Central memory CD8-positive, alpha-beta T cell (primary cell): ENCODE measurements around the gene PARD3.

ENCODE experiments used
- ATAC-seq: fragments of 150-1000 bp; cut with Tn5 transposase; replicated peaks from 2 replicates; pipeline ENCODE4 v1.10.0; 2022; ENCODE audit warnings: mild to moderate bottlenecking, moderate FRiP score, moderate number of reproducible peaks; ENCODE audit not compliant: poor library complexity, severe bottlenecking; ENCODE audit errors: extremely low read depth
- DNase-seq, 2 donors: peaks; one replicate each; pipeline ENCODE4 v3.0.0; 2021; ENCODE audit warnings: low spot score in 2 of 2
- H3K27ac Mint-ChIP-seq: one replicate; pipeline ENCODE4 v1.8.0; 2022; ENCODE audit warnings: low read depth, mild to moderate bottlenecking, moderate library complexity, mixed read lengths
- H3K27me3 Mint-ChIP-seq: one replicate; pipeline ENCODE4 v1.8.0; 2022; ENCODE audit warnings: mixed read lengths
- H3K36me3 Mint-ChIP-seq: one replicate; pipeline ENCODE4 v1.8.0; 2022; ENCODE audit warnings: mild to moderate bottlenecking, moderate library complexity, mixed read lengths; ENCODE audit not compliant: insufficient read depth
- H3K4me1 Mint-ChIP-seq: one replicate; pipeline ENCODE4 v1.8.0; 2022; ENCODE audit warnings: mixed read lengths
- H3K4me3 Mint-ChIP-seq: one replicate; pipeline ENCODE4 v1.8.0; 2022; ENCODE audit warnings: mild to moderate bottlenecking, moderate library complexity, mixed read lengths
- H3K9me3 Mint-ChIP-seq: one replicate; pipeline ENCODE4 v1.8.0; 2022; ENCODE audit warnings: mixed read lengths

Gene PARD3

GRCh38 chr10:34191406-34191805, 623.7 kb downstream of the PARD3 start:
- DNase-seq = no peak
- H3K4me3 Mint-ChIP-seq = no peak overlapping the region
- no peaks in the 10 kb centered on the region for H3K9me3 Mint-ChIP-seq
- H3K27ac Mint-ChIP-seq = no peak overlapping the region
- no peaks in the 10 kb centered on the region for H3K36me3 Mint-ChIP-seq
- H3K4me1 Mint-ChIP-seq = no peaks in the 10 kb centered on the region
- ATAC-seq = no peak
- peaks cover 7% of the 10 kb centered on the region for H3K27me3 Mint-ChIP-seq

GRCh38 chr10:34190580-34190979, 624.5 kb downstream of the PARD3 start:
- no peak for ATAC-seq
- DNase-seq = no peak
- Mint-ChIP-seq H3K9me3 (no peaks in the 10 kb centered on the region), H3K4me3 (no peak overlapping the region), H3K27ac (no peak overlapping the region), H3K36me3 (no peaks in the 10 kb centered on the region), H3K27me3 (peaks cover 16% of the 10 kb centered on the region), H3K4me1 (no peaks in the 10 kb centered on the region)

DNA sequence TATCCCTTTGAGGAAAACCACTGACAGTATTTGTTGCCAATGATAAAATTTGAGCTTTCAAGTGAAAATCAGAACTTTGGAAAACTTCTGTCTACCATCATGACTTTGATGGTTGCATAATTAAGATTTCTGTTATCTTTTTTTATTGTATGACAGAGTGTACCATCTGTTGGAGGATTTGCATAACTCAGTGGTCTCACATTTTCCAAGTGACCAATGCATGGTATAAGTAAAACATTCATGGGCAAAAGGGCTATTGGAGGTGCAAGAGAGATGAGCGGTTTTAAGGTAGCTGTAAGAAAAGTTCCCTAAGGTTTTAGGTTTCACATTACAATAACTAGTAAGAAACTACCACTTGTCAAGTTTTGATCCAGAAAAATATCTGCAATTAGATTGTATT, 625.3 kb downstream of the PARD3 start:
- DNase-seq (no peak), ATAC-seq (no peak)
- Mint-ChIP-seq H3K4me1 (no peaks in the 10 kb centered on the region), H3K27me3 (peaks cover 23% of the 10 kb centered on the region), H3K9me3 (no peaks in the 10 kb centered on the region), H3K27ac (no peak overlapping the region), H3K4me3 (no peak overlapping the region), H3K36me3 (no peaks in the 10 kb centered on the region)

GRCh38 chr10:34188221-34188620, 626.9 kb downstream of the PARD3 start:
- H3K36me3 Mint-ChIP-seq = no peaks in the 10 kb centered on the region
- no peaks in the 10 kb centered on the region for H3K9me3 Mint-ChIP-seq
- no peak overlapping the region for H3K27ac Mint-ChIP-seq
- ATAC-seq (no peak), DNase-seq (no peak)
- H3K27me3 Mint-ChIP-seq = peaks cover 27% of the 10 kb centered on the region
- no peaks in the 10 kb centered on the region for H3K4me1 Mint-ChIP-seq
- no peak overlapping the region for H3K4me3 Mint-ChIP-seq

- ATAC-seq (no peak), DNase-seq (no peak)
- no peak overlapping the region for H3K27ac Mint-ChIP-seq
- no peaks in the 10 kb centered on the region for H3K9me3 Mint-ChIP-seq
- H3K36me3 Mint-ChIP-seq = no peaks in the 10 kb centered on the region
- no peaks in the 10 kb centered on the region for H3K4me1 Mint-ChIP-seq
- peaks cover 27% of the 10 kb centered on the region for H3K27me3 Mint-ChIP-seq
- H3K4me3 Mint-ChIP-seq = no peak overlapping the region
These were observed 627.9 kb downstream of the PARD3 start for GRCh38 chr10:34187201-34187600.

DNA sequence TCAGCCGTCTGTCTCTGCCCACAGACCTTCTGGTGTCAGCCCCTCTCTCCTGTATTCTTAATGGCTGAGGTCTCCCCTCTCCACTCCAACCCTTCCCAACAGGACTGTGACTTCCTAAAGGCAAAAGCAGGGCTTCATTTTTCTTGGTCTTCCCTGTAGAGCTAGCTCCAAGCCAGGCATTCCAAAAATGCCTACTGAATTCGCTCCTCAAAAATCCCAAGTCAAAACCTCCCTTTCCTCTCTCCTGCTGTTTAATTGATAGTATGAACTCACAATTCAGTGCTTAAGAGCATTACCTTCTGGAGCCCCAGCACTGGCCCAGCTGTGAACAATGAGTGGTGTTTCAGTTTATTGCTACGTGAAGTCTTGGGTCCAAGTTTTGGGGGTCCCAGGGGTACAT, 628.4 kb downstream of the PARD3 start:
- Mint-ChIP-seq H3K27ac (no peak overlapping the region), H3K4me3 (no peak overlapping the region), H3K27me3 (peaks cover 27% of the 10 kb centered on the region), H3K36me3 (no peaks in the 10 kb centered on the region), H3K9me3 (no peaks in the 10 kb centered on the region), H3K4me1 (no peaks in the 10 kb centered on the region)
- DNase-seq = no peak
- ATAC-seq = no peak

GRCh38 chr10:34185998-34186397, 629.1 kb downstream of the PARD3 start:
- Mint-ChIP-seq H3K27me3 (peaks cover 27% of the 10 kb centered on the region), H3K4me1 (no peaks in the 10 kb centered on the region), H3K4me3 (no peak overlapping the region), H3K27ac (no peak overlapping the region), H3K9me3 (no peaks in the 10 kb centered on the region), H3K36me3 (no peaks in the 10 kb centered on the region)
- DNase-seq (no peak), ATAC-seq (no peak)

DNA sequence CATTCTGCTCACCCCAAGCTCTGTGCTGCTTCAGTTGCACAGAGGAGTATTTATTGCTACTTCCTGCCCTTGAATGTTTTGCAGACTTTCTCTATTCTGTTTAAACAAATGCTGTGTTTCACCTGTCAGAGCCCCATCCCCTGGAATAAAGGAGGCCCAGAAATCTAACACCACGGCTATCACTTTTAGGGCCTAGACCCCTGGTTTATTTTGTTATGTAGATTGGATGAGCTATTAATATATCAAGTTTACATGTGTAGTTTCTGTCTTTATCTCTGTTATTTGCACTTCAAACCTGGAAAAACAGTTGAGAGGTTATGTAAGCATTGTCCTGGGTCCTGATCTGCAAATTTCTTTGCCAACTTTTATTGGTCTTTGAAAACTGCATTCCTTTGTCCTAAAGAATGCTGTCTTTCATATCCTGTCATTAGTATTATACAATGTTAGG, 630.1 kb downstream of the PARD3 start:
- no peak overlapping the region for H3K4me3 Mint-ChIP-seq
- DNase-seq (no peak), ATAC-seq (no peak)
- H3K9me3 Mint-ChIP-seq = no peaks in the 10 kb centered on the region
- H3K27ac Mint-ChIP-seq = no peak overlapping the region
- peaks cover 27% of the 10 kb centered on the region for H3K27me3 Mint-ChIP-seq
- H3K4me1 Mint-ChIP-seq = no peaks in the 10 kb centered on the region
- H3K36me3 Mint-ChIP-seq = no peaks in the 10 kb centered on the region

DNA sequence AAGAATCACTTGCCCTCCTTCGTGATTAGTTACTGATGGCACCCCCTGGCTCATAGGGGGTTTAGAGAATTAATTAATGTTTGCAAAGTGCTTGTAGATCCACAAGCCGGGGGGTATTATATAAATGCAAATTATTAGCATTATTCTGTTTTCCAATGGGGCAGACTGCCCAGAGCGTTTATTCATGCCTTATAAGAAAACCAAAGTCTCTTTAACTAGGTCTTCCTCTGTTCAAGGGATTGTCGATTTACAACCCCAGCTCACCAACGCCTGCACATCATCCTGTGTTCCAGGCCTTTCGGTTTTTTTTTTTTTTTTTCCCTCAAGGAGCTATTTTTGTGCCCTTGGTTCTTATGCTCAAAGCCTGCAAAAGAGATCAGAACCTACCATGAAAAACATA, 630.7 kb downstream of the PARD3 start:
- ATAC-seq (no peak), DNase-seq (no peak)
- no peaks in the 10 kb centered on the region for H3K36me3 Mint-ChIP-seq
- H3K4me3 Mint-ChIP-seq = no peak overlapping the region
- H3K27ac Mint-ChIP-seq = no peak overlapping the region
- peaks cover 27% of the 10 kb centered on the region for H3K27me3 Mint-ChIP-seq
- no peaks in the 10 kb centered on the region for H3K9me3 Mint-ChIP-seq
- no peaks in the 10 kb centered on the region for H3K4me1 Mint-ChIP-seq

DNA sequence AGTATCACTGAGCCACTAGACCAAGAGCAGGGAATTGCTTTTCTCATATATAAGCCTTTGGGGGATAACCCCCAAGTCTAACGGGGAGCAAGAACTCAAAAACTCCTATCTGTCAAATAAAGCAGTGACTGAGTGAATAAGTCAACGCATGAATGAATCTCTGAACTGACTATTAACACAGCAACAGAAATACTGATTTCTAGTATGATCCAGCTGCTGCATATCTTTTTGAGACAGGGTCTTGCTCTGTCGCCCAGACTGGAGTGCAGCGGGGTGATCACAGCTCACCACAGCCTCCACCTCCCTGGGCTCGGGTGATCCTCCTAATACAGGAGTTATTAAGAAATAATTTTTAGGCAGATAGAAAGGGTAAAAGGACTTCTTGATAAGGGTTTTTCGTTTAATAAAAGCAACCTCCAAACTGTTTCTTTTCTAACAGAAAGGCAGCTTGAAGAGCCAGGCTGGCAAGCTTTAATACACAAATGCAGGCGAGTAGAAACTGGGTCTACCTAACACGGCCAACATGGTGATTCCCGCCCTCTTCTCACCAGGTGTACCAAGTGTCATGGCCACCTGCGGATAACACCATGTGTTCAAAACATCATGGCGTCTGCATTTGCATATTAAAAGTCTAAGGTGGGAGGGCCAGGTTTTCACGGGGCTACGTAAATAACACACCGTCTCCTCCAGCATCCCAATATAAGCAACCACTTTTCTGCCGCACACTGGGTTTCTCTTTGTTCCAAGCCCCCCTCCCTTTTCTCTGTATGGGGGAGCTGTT, 631.9 kb downstream of the PARD3 start:
- no peak for DNase-seq
- no peaks in the 10 kb centered on the region for H3K36me3 Mint-ChIP-seq
- H3K27me3 Mint-ChIP-seq = peaks cover 27% of the 10 kb centered on the region
- H3K27ac Mint-ChIP-seq = no peak overlapping the region
- no peak for ATAC-seq
- peaks cover 4% of the 10 kb centered on the region for H3K9me3 Mint-ChIP-seq
- no peak overlapping the region for H3K4me3 Mint-ChIP-seq
- no peaks in the 10 kb centered on the region for H3K4me1 Mint-ChIP-seq

DNA sequence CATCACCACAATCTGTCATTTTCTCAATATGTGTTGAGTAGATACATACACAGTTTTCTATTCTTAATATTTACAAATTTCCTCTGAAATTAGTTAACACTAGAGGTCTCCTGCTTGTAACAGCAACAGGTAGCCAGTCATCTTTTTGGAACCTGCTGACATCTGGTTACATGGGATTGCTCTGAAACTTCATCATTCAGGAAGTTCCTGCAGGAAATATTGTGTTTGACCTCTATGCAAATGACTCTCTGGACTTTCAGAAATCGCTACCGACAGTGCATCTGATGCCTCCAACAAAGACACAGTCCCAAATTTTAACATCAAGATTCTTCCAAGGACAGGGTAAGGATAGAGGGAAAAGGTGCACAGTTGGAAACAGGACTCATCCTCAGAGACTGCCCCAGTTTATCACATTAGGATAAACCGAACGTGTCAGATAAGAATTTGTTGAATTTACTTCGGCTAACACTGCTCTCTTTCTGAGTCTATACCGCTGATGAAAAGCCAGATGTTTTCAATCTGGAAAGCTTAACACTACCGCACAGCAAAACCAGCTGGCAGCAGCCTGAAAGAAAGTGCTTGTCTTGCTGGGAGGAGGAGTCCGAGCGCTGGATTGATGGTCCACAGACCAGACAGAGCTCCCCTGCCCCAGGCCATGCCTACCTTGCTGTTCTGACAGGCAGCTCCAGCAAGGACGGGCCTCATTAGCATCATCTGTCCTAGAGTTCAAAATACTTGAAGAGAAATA, 633.4 kb downstream of the PARD3 start:
- ATAC-seq (no peak), DNase-seq (no peak)
- Mint-ChIP-seq H3K4me3 (no peak overlapping the region), H3K27me3 (peaks cover 32% of the 10 kb centered on the region), H3K27ac (no peak overlapping the region), H3K9me3 (peaks cover 4% of the 10 kb centered on the region), H3K4me1 (no peaks in the 10 kb centered on the region), H3K36me3 (no peaks in the 10 kb centered on the region)

GRCh38 chr10:34180749-34181148, 634.3 kb downstream of the PARD3 start:
- H3K27ac Mint-ChIP-seq = no peak overlapping the region
- H3K36me3 Mint-ChIP-seq = no peaks in the 10 kb centered on the region
- ATAC-seq (no peak), DNase-seq (no peak)
- peaks cover 22% of the 10 kb centered on the region for H3K27me3 Mint-ChIP-seq
- H3K4me1 Mint-ChIP-seq = no peaks in the 10 kb centered on the region
- H3K9me3 Mint-ChIP-seq = peaks cover 4% of the 10 kb centered on the region
- no peak overlapping the region for H3K4me3 Mint-ChIP-seq

DNA sequence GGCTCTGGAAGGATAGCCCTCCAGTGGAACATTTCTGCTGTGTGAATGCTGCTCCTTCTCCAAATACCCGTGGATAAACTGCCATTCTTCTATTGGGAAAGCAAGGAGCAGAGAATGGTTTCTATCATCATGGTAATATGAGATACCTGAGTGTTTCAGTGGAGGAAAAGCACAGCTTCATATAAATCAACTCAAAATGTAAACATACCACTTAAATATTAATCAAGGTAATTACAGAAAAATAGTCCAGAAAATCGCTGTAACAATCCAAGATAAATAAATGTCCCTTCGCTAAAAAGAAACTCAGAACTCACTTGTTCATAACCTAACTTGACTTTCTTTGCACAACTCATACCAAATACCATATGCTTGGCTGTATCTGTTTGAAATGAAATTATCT, 635.8 kb downstream of the PARD3 start:
- ATAC-seq = no peak
- Mint-ChIP-seq H3K4me3 (no peak overlapping the region), H3K27ac (no peak overlapping the region), H3K9me3 (peaks cover 4% of the 10 kb centered on the region), H3K27me3 (peaks cover 9% of the 10 kb centered on the region), H3K4me1 (no peaks in the 10 kb centered on the region), H3K36me3 (no peaks in the 10 kb centered on the region)
- DNase-seq = no peak
